Measurements from ENCODE around the gene CHCHD3.
"Not testable (repeated sequence)": the region's sequence is repeated elsewhere in the genome, so short reads cannot be mapped to it uniquely, and the experiment has no call there.

The CHCHD3 gene

DNA sequence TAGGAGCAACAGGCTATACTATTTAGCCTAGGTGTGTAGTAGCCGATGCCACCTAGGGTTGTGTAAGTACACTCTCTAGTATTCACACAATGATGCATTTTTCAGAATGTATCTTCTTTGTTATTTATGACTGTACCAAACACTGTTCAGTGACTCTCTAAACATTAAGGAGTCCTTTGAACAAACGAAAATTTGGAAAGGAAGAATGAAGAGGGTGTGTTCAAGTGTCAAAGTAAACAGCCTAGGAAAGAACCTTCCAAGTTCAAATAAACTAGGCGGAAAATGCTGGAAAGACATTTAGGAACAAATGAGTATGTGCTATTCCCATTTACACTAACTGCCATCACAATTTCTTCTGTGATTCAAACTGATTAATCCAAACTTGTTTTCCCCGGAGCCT, 142.4 kb downstream of the CHCHD3 start:
- DNase-seq (ENCODE audit: low spot score), result no peak
- TF ChIP-seq, protein P1, sequence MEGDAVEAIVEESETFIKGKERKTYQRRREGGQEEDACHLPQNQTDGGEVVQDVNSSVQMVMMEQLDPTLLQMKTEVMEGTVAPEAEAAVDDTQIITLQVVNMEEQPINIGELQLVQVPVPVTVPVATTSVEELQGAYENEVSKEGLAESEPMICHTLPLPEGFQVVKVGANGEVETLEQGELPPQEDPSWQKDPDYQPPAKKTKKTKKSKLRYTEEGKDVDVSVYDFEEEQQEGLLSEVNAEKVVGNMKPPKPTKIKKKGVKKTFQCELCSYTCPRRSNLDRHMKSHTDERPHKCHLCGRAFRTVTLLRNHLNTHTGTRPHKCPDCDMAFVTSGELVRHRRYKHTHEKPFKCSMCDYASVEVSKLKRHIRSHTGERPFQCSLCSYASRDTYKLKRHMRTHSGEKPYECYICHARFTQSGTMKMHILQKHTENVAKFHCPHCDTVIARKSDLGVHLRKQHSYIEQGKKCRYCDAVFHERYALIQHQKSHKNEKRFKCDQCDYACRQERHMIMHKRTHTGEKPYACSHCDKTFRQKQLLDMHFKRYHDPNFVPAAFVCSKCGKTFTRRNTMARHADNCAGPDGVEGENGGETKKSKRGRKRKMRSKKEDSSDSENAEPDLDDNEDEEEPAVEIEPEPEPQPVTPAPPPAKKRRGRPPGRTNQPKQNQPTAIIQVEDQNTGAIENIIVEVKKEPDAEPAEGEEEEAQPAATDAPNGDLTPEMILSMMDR (IDR thresholded peaks at IDR 0.05), result no peak
- Histone ChIP-seq H3K4me3 (no peak overlapping the region), H3K27ac (no peak overlapping the region)

GRCh38 chr7:132937286-132937685, 144.6 kb downstream of the CHCHD3 start:
- Histone ChIP-seq H3K27ac (no peak overlapping the region), H3K4me3 (no peak overlapping the region)
- no peak for DNase-seq (ENCODE audit: low spot score)
- TF ChIP-seq, protein P1 (IDR thresholded peaks at IDR 0.05), result no peak

GRCh38 chr7:132935608-132936007, 146.3 kb downstream of the CHCHD3 start:
- no peak for DNase-seq (ENCODE audit: low spot score)
- TF ChIP-seq, protein P1 (IDR thresholded peaks at IDR 0.05), result no peak
- Histone ChIP-seq H3K4me3 (no peak overlapping the region), H3K27ac (no peak overlapping the region)

DNA sequence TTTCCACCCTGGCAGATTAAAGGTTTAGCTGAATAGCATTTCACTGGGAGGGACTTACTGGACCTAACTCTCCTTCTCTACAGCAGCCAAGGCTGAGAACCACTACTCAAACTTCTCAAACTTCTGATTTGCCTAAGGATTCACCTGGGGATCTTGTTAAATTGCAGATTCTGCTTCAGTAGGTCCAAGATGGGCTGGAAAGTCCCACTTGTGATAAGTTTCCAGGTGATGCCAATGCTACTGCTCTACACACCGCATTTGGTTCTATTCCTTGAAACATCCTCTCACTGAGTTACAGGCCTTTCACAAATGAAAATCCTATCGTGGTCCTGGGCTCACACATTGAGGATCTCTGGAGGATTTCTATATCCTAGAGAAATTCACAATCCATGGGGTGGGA, 147.9 kb downstream of the CHCHD3 start:
- DNase-seq (ENCODE audit: low spot score), result no peak
- Histone ChIP-seq H3K27ac (peak overlapping the region in 1 of 2 donors; percentile 5), H3K4me3 (no peak overlapping the region)
- TF ChIP-seq, protein P1 (IDR thresholded peaks at IDR 0.05), result no peak

- DNase-seq (ENCODE audit: low spot score), result no peak
- TF ChIP-seq, protein P1 (IDR thresholded peaks at IDR 0.05), result no peak
- Histone ChIP-seq H3K27ac (no peak overlapping the region), H3K4me3 (no peak overlapping the region)
Measured at GRCh38 chr7:132933072-132933458, 148.8 kb downstream of the CHCHD3 start.

GRCh38 chr7:132932296-132933071, 149.4 kb downstream of the CHCHD3 start:
- no peak overlapping the region for H3K4me3 ChIP-seq
- DNase-seq (ENCODE audit: low spot score), result no peak
- H3K27ac ChIP-seq, result no peak overlapping the region
- TF ChIP-seq, protein P1 (IDR thresholded peaks at IDR 0.05), result no peak

GRCh38 chr7:132930881-132931280, 151.0 kb downstream of the CHCHD3 start:
- no peak for DNase-seq (ENCODE audit: low spot score)
- H3K4me3 ChIP-seq, result no peak overlapping the region
- TF ChIP-seq, protein P1 (IDR thresholded peaks at IDR 0.05), result no peak
- H3K27ac ChIP-seq, result no peak overlapping the region

DNA sequence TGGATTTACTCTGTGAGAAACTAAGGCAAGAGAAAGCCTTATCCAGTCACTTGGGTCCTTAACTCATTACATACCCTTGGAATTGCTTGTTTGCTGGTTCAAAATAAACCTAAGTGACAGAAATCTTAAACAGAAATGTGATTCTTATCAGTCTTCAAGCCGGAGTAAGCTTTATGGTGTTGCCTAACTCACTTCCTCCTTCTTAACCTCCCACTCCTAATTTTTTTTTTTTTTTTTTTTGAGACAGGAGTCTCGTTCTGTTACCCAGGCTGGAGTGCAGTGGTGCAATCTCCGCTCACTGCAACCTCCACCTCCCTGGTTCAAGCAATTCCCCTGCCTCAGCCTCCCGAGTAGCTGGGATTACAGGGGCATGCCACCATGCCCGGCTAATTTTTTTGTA, 151.9 kb downstream of the CHCHD3 start:
- H3K4me3 ChIP-seq; H3K27ac ChIP-seq; DNase-seq (ENCODE audit: low spot score): not testable (repeated sequence)
